Bronchial epithelial cell (primary cell): ENCODE data around the gene SLA2. TPM values are rescaled to one million over a fixed set of nuclear protein-coding genes. Genes with fewer than 3 reads are reported as not detected.

Source experiments
- DNase-seq: peaks from one replicate; pipeline ENCODE4 v3.0.0-alpha.2; 2010; ENCODE audit warnings: low read depth
- FAIRE-seq: peaks from 2 replicates; lab custom pipeline; 2011; peaks lifted over from hg19 to GRCh38; lab: Jason Lieb, UNC
- H3K27me3 ChIP-seq: 2 replicates; pipeline ENCODE4 v1.5.1; 2011; ENCODE audit warnings: low read length; ENCODE audit not compliant: control insufficient read depth, insufficient read depth
- H3K36me3 ChIP-seq: 2 replicates; pipeline ENCODE4 v1.5.1; 2011; ENCODE audit warnings: low read length; ENCODE audit not compliant: control insufficient read depth, insufficient read depth
- H3K4me3 ChIP-seq: 2 replicates; pipeline ENCODE4 v1.5.1; 2011; ENCODE audit warnings: mild to moderate bottlenecking, low read depth, low read length, control low read depth
- CTCF ChIP-seq: IDR thresholded peaks from 2 replicates; pipeline ENCODE4 v1.5.1; 2011; ENCODE audit warnings: mild to moderate bottlenecking, moderate library complexity, low read length, control low read depth, inconsistent platforms; ENCODE audit not compliant: insufficient read depth, severe bottlenecking
- total RNA-seq: library from RNA; depleted of rRNA; stranded (reverse); fragments of >200 nt; gene quantifications from 2 replicates; pipeline ENCODE4 v1.2.1, GENCODE V29; 2014

The SLA2 gene
- total RNA-seq, 1 donor from 2014 or later = not detected

GRCh38 chr20:36629719-36630681 is 16.0 kb downstream of the SLA2 start:
- no peak for DNase-seq
- no peak for FAIRE-seq
- no peak overlapping the region for H3K4me3 ChIP-seq
- H3K27me3 ChIP-seq = no peaks in the 10 kb centered on the region
- H3K36me3 ChIP-seq = no peaks in the 10 kb centered on the region
- TF ChIP-seq CTCF = no peak

- no peaks in the 10 kb centered on the region for H3K36me3 ChIP-seq
- FAIRE-seq (no peak), DNase-seq (no peak)
- H3K4me3 ChIP-seq = no peak overlapping the region
- no peaks in the 10 kb centered on the region for H3K27me3 ChIP-seq
- no peak for TF ChIP-seq CTCF
These were observed 17.9 kb downstream of the SLA2 start for GRCh38 chr20:36628076-36628475.

- no peak for TF ChIP-seq CTCF
- FAIRE-seq (no peak), DNase-seq (no peak)
- Histone ChIP-seq H3K4me3 (no peak overlapping the region), H3K36me3 (no peaks in the 10 kb centered on the region), H3K27me3 (no peaks in the 10 kb centered on the region)
These were observed 21.1 kb downstream of the SLA2 start for GRCh38 chr20:36624944-36625324.

- FAIRE-seq (peak; percentile 47), DNase-seq (peak; percentile 6)
- H3K4me3 ChIP-seq = no peak overlapping the region
- no peak for TF ChIP-seq CTCF
- no peaks in the 10 kb centered on the region for H3K27me3 ChIP-seq
- no peaks in the 10 kb centered on the region for H3K36me3 ChIP-seq
These were observed 21.7 kb downstream of the SLA2 start for GRCh38 chr20:36624068-36624943.

- Histone ChIP-seq H3K36me3 (no peaks in the 10 kb centered on the region), H3K4me3 (no peak overlapping the region), H3K27me3 (no peaks in the 10 kb centered on the region)
- FAIRE-seq (no peak), DNase-seq (no peak)
- TF ChIP-seq CTCF = no peak
These were observed 22.6 kb downstream of the SLA2 start for GRCh38 chr20:36623444-36623843.
